ENCODE results near the gene ODAD4.
"Not testable (repeated sequence)": the region's sequence is repeated elsewhere in the genome, so short reads cannot be mapped to it uniquely, and the experiment has no call there.

Gene ODAD4

GRCh38 chr17:42005166-42005565 is 74.7 kb downstream of the ODAD4 start:
- DNase-seq: no peak

GRCh38 chr17:42009170-42009569 is 78.8 kb downstream of the ODAD4 start:
- DNase-seq: no peak

- not testable (repeated sequence) for DNase-seq
Observed at GRCh38 chr17:42010266-42010680, 79.9 kb downstream of the ODAD4 start.

GRCh38 chr17:42010898-42011516 is 80.6 kb downstream of the ODAD4 start:
- no peak for DNase-seq

- DNase-seq: not testable (repeated sequence)
Observed at GRCh38 chr17:42012363-42012762, 81.9 kb downstream of the ODAD4 start.

GRCh38 chr17:42013740-42014139 is 83.3 kb downstream of the ODAD4 start:
- DNase-seq: not testable (repeated sequence)

Data from NCI-H1092 (cell line).